NCI-H2196 (cell line): ENCODE measurements around the gene KRTAP10-7.
"Not testable (repeated sequence)": the region's sequence is repeated elsewhere in the genome, so short reads cannot be mapped to it uniquely, and the experiment has no call there.

Source experiments
- DNase-seq: peaks from one replicate; lab custom pipeline; 2025; ENCODE audit not compliant: unreplicated experiment; lab: John Stamatoyannopoulos, UW

The KRTAP10-7 gene

GRCh38 chr21:44600118-44600978 lies at the start of gene KRTAP10-7:
Gene KRTAP10-7 (plus strand): TSS chr21:44600597. CDS start chr21:44600622, 25 bp downstream.
- DNase-seq = not testable (repeated sequence)

DNA sequence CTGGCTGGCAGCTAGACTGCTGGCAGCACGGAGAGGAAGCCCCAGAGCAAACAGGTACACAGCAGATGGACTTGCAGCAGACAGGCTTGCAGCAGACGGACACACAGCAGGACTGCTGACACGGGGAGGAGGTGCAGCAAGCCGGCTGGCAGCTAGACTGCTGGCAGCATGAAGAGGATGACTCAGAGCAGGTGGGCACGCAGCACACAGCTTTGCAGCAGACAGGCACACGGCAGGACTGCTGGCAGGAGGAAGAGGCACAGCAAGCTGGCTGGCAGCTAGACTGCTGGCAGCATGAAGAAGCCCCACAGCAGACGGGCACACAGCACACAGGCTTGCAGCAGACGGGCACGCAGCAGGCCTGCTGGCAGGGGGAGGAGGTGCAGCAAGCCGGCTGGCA lies 49.6 kb upstream of the KRTAP10-7 start:
- no peak for DNase-seq

GRCh38 chr21:44551340-44551961 lies 48.9 kb upstream of the KRTAP10-7 start, which contains the start of gene KRTAP10-2:
Gene KRTAP10-2 (minus strand): TSS chr21:44551505. CDS start chr21:44551458, 47 bp downstream.
- no peak for DNase-seq

DNA sequence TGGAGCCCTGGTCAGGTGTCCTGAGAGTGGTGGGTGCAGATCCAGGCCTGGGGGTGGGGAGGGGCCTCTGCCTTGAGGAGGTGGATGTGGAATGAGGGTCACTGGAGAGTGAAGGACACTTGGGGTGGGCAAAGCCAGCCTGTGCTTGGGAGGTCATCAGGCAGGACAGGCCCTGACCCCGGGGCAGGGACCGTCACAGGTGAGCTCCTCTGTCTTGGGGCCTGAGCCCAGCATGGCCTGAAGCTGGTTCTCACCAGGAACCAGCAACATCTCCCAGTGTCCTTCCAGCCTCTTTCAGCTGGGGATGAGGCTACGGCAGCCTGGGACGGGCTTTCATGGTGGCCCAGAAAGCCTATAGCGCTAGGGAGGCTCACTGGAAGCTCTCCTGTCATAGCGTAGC lies 48.3 kb upstream of the KRTAP10-7 start:
- no peak for DNase-seq

DNA sequence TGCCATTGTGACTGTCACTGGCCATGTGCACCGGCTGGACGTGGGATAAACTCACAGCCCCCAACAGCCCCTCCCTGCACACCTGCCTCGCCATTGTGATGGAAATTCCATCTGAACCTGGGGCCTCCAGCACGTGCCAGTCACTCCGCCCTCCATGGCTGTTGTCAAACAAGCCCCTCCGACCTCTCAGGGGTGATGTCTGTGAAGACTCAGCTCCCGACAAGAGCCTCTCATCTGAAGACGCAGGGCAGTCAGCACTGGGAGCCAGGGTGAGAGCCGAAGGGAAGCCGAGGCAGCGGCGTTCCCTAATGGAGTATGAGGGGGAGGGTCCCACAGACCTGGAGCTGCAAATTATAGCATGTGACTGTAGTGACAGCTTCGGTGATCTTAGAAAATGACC lies 47.7 kb upstream of the KRTAP10-7 start:
- no peak for DNase-seq

GRCh38 chr21:44555200-44555875 lies 45.1 kb upstream of the KRTAP10-7 start:
- no peak for DNase-seq

DNA sequence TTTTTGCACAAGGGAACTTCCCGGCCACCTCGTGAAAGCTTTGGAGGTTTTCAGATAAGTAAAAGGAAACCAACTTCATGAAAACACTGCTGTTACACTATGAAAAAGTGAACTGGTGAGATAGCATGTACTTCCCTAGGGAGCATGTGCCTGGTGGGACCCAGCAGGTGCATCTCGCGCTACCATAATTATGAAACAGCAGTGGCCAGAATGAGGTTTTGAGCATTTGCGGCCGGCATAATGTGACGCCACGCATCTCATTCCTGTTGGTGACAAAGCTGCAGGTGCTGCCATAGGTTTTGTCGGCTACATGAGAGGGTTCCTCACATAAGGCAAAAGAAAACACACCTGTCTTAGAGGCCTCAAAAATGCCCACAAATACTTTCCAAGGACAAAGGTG lies 43.5 kb upstream of the KRTAP10-7 start:
- no peak for DNase-seq

DNA sequence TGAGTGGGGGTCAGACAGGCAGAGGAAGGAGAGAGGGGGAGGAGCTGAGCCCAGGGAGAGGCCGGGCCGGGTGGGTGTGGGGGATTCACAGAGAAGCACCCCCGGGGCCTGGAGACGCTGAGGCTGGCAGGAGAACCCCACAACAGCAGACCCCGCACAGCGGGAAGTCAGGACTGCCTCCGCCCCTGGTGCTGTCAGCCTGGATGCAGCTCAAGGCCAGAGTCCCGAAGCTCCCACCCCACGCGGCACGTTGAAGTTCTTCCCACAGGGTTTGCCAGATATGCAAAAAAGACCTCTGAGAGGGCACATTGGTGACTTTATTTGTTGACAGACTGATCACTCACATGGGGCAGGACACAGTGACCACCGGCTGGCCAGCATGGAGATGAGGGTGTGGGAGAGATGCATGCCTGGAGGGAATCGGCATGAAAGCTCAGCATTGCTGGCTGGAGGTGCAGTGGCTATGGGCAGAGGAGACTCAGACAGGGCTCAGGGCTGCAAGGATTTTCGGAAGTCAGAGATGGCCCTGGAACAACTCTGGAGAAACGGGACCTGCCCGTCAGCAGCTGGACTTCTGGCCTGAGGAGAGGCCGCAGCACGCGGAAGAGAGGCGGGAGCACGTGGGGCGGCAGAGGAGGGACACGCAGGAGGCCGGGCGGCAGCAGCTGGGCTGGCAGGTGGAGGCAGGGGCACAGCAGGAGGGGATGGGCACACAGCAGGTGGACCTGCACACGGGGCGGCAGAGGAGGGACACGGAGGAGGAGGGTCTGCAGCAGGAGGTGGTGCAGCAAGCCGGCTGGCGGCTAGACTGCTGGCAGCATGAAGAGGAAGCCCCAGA lies 42.7 kb upstream of the KRTAP10-7 start:
- DNase-seq = no peak

GRCh38 chr21:44558329-44558675 lies 42.1 kb upstream of the KRTAP10-7 start:
- DNase-seq = not testable (repeated sequence)

DNA sequence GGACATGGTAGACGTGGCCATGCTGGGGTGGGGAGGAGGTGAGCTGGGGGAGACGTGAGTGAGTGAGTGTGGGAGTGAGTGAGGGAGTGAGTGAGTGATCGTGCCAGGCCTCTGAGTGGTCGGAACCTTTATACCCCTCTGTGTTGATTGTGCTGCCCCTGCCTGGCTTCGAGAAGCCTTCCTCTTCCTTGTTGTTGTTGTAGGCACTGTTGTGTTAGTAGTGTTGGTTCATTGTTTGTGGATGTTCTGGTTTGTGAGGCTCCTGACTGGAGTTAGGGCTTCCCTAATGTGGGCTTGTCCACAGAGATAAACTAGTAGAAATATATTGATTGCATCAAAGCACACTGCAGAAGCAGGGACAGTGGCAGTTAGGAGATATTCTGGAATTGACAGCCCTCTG lies 41.7 kb upstream of the KRTAP10-7 start, which contains the start of gene KRTAP10-3:
TSS of gene KRTAP10-3 (minus strand) at position 101 of the 400 bp plus-strand sequence. CDS start at position 21, 80 bp downstream.
- no peak for DNase-seq

DNA sequence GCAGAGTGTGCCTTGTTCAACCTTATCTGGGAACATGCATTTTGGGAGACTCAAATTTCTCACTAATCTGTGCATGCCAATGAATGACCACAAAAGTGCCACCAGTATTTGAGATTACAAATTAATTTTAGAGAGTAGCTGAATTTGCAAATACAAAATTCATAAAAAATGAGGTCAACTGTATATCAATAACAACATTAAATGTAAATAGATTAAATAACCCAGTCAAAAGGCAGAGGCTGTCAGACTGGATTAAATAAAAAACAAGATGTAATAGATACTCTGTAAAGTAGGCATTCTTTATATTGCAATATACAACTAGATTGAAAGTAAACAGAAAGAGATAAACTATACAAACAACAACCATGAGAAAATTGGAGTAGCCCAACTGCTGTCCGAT lies 36.3 kb upstream of the KRTAP10-7 start:
- no peak for DNase-seq

- no peak for DNase-seq
Measured at GRCh38 chr21:44564886-44565598, 35.4 kb upstream of the KRTAP10-7 start.

- no peak for DNase-seq
Measured at GRCh38 chr21:44566403-44566802, 34.0 kb upstream of the KRTAP10-7 start.

- DNase-seq = no peak
Measured at GRCh38 chr21:44567481-44568171, 32.8 kb upstream of the KRTAP10-7 start.

GRCh38 chr21:44568261-44568660 lies 32.1 kb upstream of the KRTAP10-7 start:
- no peak for DNase-seq

DNA sequence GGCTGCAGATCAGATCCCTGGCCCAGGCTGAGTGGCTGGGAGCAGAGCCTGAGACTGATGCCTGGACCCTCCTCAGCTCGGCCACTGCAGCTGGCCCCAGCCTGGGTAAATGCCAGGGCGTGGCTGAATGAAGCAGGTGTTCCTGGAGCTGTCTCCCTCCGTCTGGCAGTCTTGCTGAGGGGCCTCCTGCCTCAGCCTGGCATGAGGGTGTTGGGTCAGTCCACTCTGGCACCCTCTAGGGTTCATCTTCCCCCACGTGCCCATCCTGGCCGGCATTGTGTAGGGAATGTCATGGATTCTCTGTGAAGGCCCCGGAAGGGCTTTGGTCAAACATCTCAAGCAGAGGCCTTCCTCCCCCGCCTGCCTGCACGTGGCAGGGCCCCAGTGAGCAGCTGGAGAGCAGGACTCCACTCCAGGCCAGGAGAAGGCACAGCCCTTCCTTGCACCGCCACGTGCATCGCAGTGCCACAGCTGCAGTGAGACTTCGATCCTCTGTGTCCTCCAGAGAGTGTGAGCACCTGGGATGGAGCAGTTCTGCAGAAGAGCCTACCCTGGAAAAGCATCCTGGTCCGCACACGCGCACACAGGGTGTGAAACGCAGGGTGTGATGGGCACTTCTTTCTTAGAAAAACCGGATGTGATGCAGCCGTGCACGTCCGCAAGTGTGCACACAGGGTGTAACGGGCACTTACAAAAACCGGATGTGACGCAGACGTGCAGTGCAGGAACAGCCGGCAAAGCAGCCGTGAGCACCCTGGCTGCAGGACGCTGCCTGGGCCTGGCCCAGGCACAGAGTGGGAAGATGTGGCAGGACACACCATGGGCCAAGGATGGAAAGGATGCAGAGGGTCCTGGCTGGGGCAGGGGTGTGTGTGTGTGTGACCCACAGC lies 31.5 kb upstream of the KRTAP10-7 start:
- DNase-seq = peak; percentile 21

- DNase-seq = no peak
Measured at GRCh38 chr21:44569861-44570517, 30.4 kb upstream of the KRTAP10-7 start.

GRCh38 chr21:44571296-44571695 lies 29.1 kb upstream of the KRTAP10-7 start:
- no peak for DNase-seq
